ENCODE data around the gene ASCL5. TPM values are rescaled to one million over a fixed set of nuclear protein-coding genes. Genes with fewer than 3 reads are reported as not detected.

Gene ASCL5
- total and polyA plus RNA-seq, 2 of the 13 experiments (the other 11 are each of a cell fraction or from before 2014, with no cell fraction given), result not detected

DNA sequence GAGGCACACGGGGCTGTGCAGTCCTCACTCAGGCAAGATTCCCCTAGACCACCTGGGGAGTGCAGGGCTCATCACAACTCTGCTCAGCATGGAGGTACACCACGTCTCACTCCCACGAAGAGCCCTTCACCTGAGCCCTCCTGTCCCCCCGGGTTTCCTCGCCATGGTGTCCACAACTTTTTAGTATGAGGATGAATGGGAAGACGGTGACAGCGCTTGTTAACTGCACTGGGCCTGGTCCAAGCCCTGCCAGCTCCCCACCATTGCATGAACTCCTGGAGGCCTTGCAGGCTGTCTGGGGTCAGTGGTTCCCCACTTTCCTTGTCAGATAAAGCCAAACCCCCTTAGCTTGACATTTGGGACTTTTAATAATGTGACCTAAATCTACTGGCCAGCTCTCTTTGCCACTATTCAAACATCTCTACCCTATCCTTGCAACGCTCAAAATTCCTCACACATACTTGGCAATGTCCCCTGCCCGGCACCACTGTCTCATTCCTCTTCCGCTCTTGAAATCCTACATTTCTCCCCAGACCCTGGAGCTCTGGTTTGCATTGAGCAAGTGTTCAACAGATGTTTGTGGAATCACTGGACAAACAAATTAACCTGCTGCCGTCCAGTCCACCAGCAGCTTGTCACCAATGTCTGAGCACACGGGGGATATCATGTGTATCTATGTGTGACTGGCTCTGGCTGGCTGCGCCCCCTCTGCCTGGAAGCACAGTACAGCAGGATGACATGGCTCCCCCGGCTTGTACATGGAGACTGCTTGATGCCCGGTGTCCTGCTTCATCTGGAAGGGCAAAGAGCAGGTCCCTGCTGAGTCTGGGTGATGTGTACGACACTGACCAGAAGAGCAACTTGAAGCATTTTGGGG lies 16.1 kb upstream of the ASCL5 start:
- Histone ChIP-seq H2AFZ (ENCODE audit: low read length) (no peak overlapping the region), H3K4me1 (ENCODE audit: insufficient read depth, low read length) (no peaks in the 10 kb centered on the region), H3K27ac (ENCODE audit: extremely low read length, insufficient read depth, low read length) (no peak overlapping the region), H3K9ac (ENCODE audit: insufficient read depth, low read depth, low read length) (no peak overlapping the region), H3K4me3 (replicated peaks in 1 of 3; ENCODE audit: insufficient read depth in 1 of 3, low read depth in 2 of 3, low read length in 3 of 3) (no peak overlapping the region), H3K27me3 (ENCODE audit: control insufficient read depth in 1 of 2, insufficient read depth in 2 of 2, low read length in 2 of 2) (no peaks in the 10 kb centered on the region), H3K9me3 (ENCODE audit: low read length) (no peaks in the 10 kb centered on the region), H3K36me3 (replicated peaks in 1 of 2; ENCODE audit: control insufficient read depth in 1 of 2, insufficient read depth in 2 of 2, low read length in 2 of 2) (peaks cover 25 to 98% of the 10 kb centered on the region in 2 experiments; a peak in 4 of 5 replicates), H3K79me2 (ENCODE audit: insufficient read depth, low read length) (no peaks in the 10 kb centered on the region), H4K20me1 (ENCODE audit: insufficient read depth, low read length) (0 out of 2 replicates have a peak, but pooled peaks cover 4% of the 10 kb centered on the region), H3K4me2 (ENCODE audit: low read depth, low read length) (no peak overlapping the region)
- TF ChIP-seq, protein P1, sequence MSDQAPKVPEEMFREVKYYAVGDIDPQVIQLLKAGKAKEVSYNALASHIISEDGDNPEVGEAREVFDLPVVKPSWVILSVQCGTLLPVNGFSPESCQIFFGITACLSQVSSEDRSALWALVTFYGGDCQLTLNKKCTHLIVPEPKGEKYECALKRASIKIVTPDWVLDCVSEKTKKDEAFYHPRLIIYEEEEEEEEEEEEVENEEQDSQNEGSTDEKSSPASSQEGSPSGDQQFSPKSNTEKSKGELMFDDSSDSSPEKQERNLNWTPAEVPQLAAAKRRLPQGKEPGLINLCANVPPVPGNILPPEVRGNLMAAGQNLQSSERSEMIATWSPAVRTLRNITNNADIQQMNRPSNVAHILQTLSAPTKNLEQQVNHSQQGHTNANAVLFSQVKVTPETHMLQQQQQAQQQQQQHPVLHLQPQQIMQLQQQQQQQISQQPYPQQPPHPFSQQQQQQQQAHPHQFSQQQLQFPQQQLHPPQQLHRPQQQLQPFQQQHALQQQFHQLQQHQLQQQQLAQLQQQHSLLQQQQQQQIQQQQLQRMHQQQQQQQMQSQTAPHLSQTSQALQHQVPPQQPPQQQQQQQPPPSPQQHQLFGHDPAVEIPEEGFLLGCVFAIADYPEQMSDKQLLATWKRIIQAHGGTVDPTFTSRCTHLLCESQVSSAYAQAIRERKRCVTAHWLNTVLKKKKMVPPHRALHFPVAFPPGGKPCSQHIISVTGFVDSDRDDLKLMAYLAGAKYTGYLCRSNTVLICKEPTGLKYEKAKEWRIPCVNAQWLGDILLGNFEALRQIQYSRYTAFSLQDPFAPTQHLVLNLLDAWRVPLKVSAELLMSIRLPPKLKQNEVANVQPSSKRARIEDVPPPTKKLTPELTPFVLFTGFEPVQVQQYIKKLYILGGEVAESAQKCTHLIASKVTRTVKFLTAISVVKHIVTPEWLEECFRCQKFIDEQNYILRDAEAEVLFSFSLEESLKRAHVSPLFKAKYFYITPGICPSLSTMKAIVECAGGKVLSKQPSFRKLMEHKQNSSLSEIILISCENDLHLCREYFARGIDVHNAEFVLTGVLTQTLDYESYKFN (CRISPR knock-in tag; conservative IDR thresholded peaks at IDR 0.05), result no peak
- TF ChIP-seq ZNF362 (CRISPR knock-in tag; IDR thresholded peaks at IDR 0.05; ENCODE audit: borderline replicate concordance), result no peak
- no peak for TF ChIP-seq HNF4A (CRISPR knock-in tag; IDR thresholded peaks at IDR 0.05)
- TF ChIP-seq GLI4 (CRISPR knock-in tag; IDR thresholded peaks at IDR 0.05; ENCODE audit: borderline replicate concordance), result no peak
- TF ChIP-seq ZNF317 (CRISPR knock-in tag; IDR thresholded peaks at IDR 0.05), result no peak
- TF ChIP-seq PAWR (CRISPR knock-in tag; IDR thresholded peaks at IDR 0.05; ENCODE audit: borderline replicate concordance), result no peak
- no peak for TF ChIP-seq FOXO1 (CRISPR knock-in tag; IDR thresholded peaks at IDR 0.05)
- no peak for TF ChIP-seq ZC3H4 (CRISPR knock-in tag; IDR thresholded peaks at IDR 0.05; ENCODE audit: borderline replicate concordance)
- TF ChIP-seq ZNF343 (CRISPR knock-in tag; IDR thresholded peaks at IDR 0.05), result no peak
- no peak for TF ChIP-seq HDAC6 (IDR thresholded peaks at IDR 0.05; ENCODE audit: low read depth, low read length)
- no peak for TF ChIP-seq CBFB (CRISPR knock-in tag; IDR thresholded peaks at IDR 0.05)
- no peak for TF ChIP-seq ZNF530 (CRISPR knock-in tag; IDR thresholded peaks at IDR 0.05; ENCODE audit: low read depth)
- TF ChIP-seq ELF4 (CRISPR knock-in tag; IDR thresholded peaks at IDR 0.05; ENCODE audit: borderline replicate concordance), result no peak
- TF ChIP-seq TGIF2 (CRISPR knock-in tag; IDR thresholded peaks at IDR 0.05), result no peak
- no peak for TF ChIP-seq ZNF234 (CRISPR knock-in tag; conservative IDR thresholded peaks at IDR 0.05)
- TF ChIP-seq ZMAT3 (CRISPR knock-in tag; conservative IDR thresholded peaks at IDR 0.05), result no peak
- TF ChIP-seq NONO (IDR thresholded peaks at IDR 0.05), result no peak
- no peak for TF ChIP-seq NONO (CRISPR knock-in tag; conservative IDR thresholded peaks at IDR 0.05)
- no peak for TF ChIP-seq LCORL (IDR thresholded peaks at IDR 0.05)
- TF ChIP-seq LCORL (CRISPR knock-in tag; IDR thresholded peaks at IDR 0.05), result no peak
- TF ChIP-seq, protein P2, sequence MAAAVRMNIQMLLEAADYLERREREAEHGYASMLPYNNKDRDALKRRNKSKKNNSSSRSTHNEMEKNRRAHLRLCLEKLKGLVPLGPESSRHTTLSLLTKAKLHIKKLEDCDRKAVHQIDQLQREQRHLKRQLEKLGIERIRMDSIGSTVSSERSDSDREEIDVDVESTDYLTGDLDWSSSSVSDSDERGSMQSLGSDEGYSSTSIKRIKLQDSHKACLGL (CRISPR knock-in tag; IDR thresholded peaks at IDR 0.05), result no peak
- WGBS (ENCODE audit: low lambda C conversion rate), result 97% methylated on average over 12 of the region's 16 CpGs
- DNase-seq (ENCODE audit: low spot score) (no peak), FAIRE-seq (no peak), ATAC-seq (no peak)
- POLR2A ChIA-PET, result no interaction called here
- BruUV-seq (replicated peaks), result no TSS peak
- CTCF ChIA-PET (ENCODE audit: low intra/inter-chr PET ratio, low total read pairs), result no interaction called here
- intact Hi-C loops (cut with micrococcal nuclease; ENCODE audit: unreplicated experiment) (no loop called here), in situ Hi-C loops (cut with HindIII; ENCODE audit: extremely low pct_ligation_motif_present, low pct_unique_long_range_greater_than_20kb) (no loop called here)
